Umbilical cord (tissue), 2 donors: ENCODE measurements around the gene OR51B6. TPM values are rescaled to one million over a fixed set of nuclear protein-coding genes. Genes with fewer than 3 reads are reported as not detected.
"Not testable (repeated sequence)": the region's sequence is repeated elsewhere in the genome, so short reads cannot be mapped to it uniquely, and the experiment has no call there.

ENCODE experiments used
- DNase-seq: peaks from one replicate; pipeline ENCODE4 v3.0.0-alpha.2; 2015; ENCODE audit warnings: low spot score
- total RNA-seq: library from RNA; depleted of rRNA; stranded (reverse); fragments of >200 nt; gene quantifications from one replicate; pipeline ENCODE4 v1.2.3, GENCODE V29; 2014; ENCODE audit warnings: low replicate concordance; ENCODE audit not compliant: insufficient read depth

OR51B6 gene
- total RNA-seq, 1 donor from 2014 or later, result 3.6 TPM

GRCh38 chr11:5364214-5364613 is 12.9 kb downstream of the OR51B6 start:
- DNase-seq, result no peak

GRCh38 chr11:5366365-5366764 is 15.1 kb downstream of the OR51B6 start:
- not testable (repeated sequence) for DNase-seq

DNA sequence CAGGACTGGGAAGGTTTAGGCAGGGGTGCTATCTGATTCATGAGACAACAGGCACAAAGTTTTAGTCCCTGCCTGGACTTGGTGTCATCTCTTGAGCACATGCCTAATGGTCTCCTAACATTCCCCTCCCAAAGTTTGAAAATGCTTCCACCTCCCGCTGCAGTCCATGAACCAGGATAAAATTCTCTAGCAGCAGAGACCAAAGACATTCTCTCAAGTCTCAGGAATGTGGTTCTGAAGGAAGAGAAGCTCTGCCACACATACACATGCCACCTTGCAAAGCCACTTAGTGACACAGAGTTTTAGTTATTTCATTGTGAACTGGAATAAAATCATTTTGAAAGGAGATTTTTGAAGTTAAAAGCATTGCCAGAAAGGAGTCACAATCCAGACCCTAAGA is 15.5 kb downstream of the OR51B6 start:
- DNase-seq, result no peak

DNA sequence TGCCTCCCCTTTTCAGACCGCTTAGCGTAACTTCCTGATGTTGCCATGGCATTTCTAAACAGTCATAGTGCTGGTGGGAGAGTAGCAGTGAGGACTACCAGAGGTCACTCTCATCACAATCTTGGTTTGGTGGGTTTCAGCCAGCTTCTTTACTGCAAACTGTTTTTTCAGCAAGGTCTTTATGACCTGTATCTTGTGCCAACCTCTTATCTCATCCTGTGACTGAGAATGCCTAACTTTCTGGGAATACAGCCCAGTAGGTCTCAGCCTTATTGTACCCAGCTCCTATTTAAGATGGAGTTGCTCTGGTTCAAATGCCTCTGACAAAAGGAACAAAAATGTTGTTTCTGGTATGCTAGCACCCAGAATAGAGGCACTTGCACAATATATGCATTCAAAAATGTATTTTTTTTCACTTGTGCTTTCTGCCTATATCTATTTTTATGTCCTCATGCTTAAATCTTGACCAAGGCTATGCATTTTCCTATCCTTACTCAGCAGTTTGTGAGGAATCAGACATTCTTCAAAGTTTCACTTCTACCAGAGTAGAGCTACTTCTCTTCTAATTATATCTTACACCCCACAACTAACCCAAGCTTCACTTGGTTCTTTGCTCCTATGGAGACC is 16.3 kb downstream of the OR51B6 start:
- peak; percentile 69 for DNase-seq

- peak; percentile 44 for DNase-seq
Observed at GRCh38 chr11:5368502-5369043, 17.3 kb downstream of the OR51B6 start.

DNA sequence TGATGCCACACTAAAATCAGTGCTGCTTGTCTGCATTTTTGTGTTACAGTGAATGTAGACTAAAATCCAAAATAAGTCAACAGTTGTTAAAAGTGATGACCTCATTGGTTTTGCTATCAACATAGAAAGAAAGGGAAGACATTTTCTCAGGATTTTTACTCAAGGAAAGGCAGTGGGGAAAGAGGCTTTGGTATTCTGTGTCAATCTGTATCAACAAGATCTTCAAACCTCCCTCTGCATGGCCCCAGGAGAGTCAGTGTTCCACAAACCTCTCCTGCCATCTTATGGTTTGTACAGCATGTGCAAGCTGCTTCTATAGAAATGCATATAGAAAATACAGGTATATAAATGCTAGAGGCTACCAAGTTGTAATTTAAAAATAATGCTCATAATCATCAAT is 18.5 kb downstream of the OR51B6 start:
- peak; percentile 84 for DNase-seq

GRCh38 chr11:5380740-5381342 is 29.5 kb downstream of the OR51B6 start:
- DNase-seq, result peak; percentile 57

GRCh38 chr11:5383576-5383975 is 32.3 kb downstream of the OR51B6 start, which contains the start of gene OR51M1:
Gene OR51M1, plus strand, starts transcription at chr11:5383812. Its CDS starts 5,587 bp downstream, at chr11:5389399.
- DNase-seq, result no peak

- DNase-seq, result no peak
Observed at GRCh38 chr11:5384335-5384734, 33.0 kb downstream of the OR51B6 start.

DNA sequence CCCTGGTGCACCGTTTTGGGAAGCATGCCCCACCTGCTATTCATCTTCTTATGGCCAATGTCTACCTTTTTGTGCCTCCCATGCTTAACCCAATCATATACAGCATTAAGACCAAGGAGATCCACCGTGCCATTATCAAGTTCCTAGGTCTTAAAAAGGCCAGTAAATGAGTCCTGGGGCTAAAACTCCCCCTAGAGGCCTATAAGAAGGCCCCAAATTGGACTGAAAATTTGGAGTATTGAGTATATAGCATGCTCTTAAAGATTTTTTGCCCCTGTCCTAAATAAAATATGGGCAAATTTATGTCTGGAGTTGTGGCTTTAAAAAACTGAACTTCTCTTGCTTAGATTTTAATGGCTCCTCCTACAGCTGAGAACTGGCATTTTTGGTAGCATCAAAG is 38.9 kb downstream of the OR51B6 start:
- no peak for DNase-seq

GRCh38 chr11:5394091-5394490 is 42.8 kb downstream of the OR51B6 start:
- no peak for DNase-seq

DNA sequence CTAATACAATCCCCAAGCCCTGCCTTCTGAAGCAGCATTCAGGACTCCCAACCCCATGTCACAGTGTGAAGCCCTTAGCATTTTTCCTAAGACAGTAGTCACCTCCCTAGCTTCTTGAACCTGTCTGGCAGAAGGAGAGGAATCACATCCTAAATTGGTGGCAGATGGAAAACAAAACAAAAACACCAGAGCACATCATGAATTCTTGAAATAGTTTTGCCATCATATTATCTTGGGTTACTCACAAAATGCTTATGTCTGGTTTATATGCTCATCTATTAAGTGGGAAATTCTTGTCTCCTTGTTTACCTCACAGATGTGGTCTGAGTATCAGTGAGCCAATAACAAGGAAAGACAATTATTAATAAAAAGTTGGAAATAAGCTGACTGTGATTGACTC is 47.6 kb downstream of the OR51B6 start:
- no peak for DNase-seq

Other genes with a start within 250 kb of the OR51B6 start
- gene OR52A5, start 213.2 kb upstream of the OR51B6 start, total RNA-seq, result 3.4 TPM
- 2.6 TPM for gene OR52A1, start 196.8 kb upstream of the OR51B6 start, total RNA-seq
- 15.9 TPM for gene OR51V1, start 150.8 kb upstream of the OR51B6 start, total RNA-seq
- gene HBB, start 124.4 kb upstream of the OR51B6 start, total RNA-seq, result 3,180 TPM
- not detected for gene HBD, start 117.0 kb upstream of the OR51B6 start, total RNA-seq
- 278 TPM for gene HBG1, start 101.7 kb upstream of the OR51B6 start, total RNA-seq
- 9,844 TPM for gene HBG2, start 96.7 kb upstream of the OR51B6 start, total RNA-seq
- gene HBE1, start 81.6 kb upstream of the OR51B6 start, total RNA-seq, result 40.9 TPM
- gene OR51B4, start 49.6 kb upstream of the OR51B6 start, total RNA-seq, result 3.1 TPM
- gene OR51B2, start 27.2 kb upstream of the OR51B6 start, total RNA-seq, result 2.9 TPM
- gene OR51B5, start 8.0 kb upstream of the OR51B6 start, total RNA-seq, result 17.1 TPM
- gene OR51M1, start 32.3 kb downstream of the OR51B6 start, total RNA-seq, result 3.9 TPM
- not detected for gene OR51Q1, start 70.6 kb downstream of the OR51B6 start, total RNA-seq
- gene OR51I1, start 90.0 kb downstream of the OR51B6 start, total RNA-seq, result 6.3 TPM
- 3.1 TPM for gene OR51I2, start 97.8 kb downstream of the OR51B6 start, total RNA-seq
- gene OR52D1, start 137.2 kb downstream of the OR51B6 start, total RNA-seq, result not detected
- gene UBQLN3, start 158.4 kb downstream of the OR51B6 start, total RNA-seq, result 2.6 TPM
- not detected for gene UBQLNL, start 165.2 kb downstream of the OR51B6 start, total RNA-seq
- 1.7 TPM for gene OR52H1, start 197.0 kb downstream of the OR51B6 start, total RNA-seq
- gene OR52B6, start 229.4 kb downstream of the OR51B6 start, total RNA-seq, result not detected
- 4.1 TPM for gene TRIM6, start 245.1 kb downstream of the OR51B6 start, total RNA-seq